Sigmoid colon (tissue), 7 donors: ENCODE results near the gene PSEN1. TPM values are rescaled to one million over a fixed set of nuclear protein-coding genes. Genes with fewer than 3 reads are reported as not detected.
"Not testable (repeated sequence)": the region's sequence is repeated elsewhere in the genome, so short reads cannot be mapped to it uniquely, and the experiment has no call there.

ENCODE experiments used
- DNase-seq: peaks from one replicate; pipeline ENCODE4 v3.0.0-alpha.2; 2019
- H3K27ac ChIP-seq, 4 donors: fragments of 200-600 bp; sonication (generic); one replicate each; pipeline ENCODE4 v1.5.1; 2016 to 2019; ENCODE audit warnings: mild to moderate bottlenecking in 1 of 4
- H3K27me3 ChIP-seq, 3 donors: fragments of 200-600 bp; sonication (generic); one replicate each; pipeline ENCODE4 v1.5.1; 2019; ENCODE audit warnings: mild to moderate bottlenecking in 1 of 3
- H3K36me3 ChIP-seq, 4 donors: fragments of 200-600 bp; sonication (generic); one replicate each; pipeline ENCODE4 v1.5.1; 2016 to 2019
- H3K4me1 ChIP-seq, 4 donors: fragments of 200-600 bp; sonication (generic); one replicate each; pipeline ENCODE4 v1.5.1; 2017 to 2019
- H3K4me3 ChIP-seq, 4 donors: fragments of 200-600 bp; sonication (generic); one replicate each; pipeline ENCODE4 v1.5.1; 2017 to 2019; ENCODE audit warnings: mild to moderate bottlenecking in 2 of 4, moderate library complexity in 1 of 4
- H3K9me3 ChIP-seq, 4 donors: fragments of 200-600 bp in 3 of 4; sonication (generic) in 3 of 4; one replicate each; pipeline versions ENCODE4 v1.5.1 to v1.6.1; 2013 to 2019
- CTCF ChIP-seq, 4 experiments: fragments of 450-650 bp in 3 of 4; fragments of 200-600 bp in 1 of 4; IDR thresholded peaks; one replicate each; pipeline ENCODE4 v1.5.1; 2016 to 2019; ENCODE audit warnings: antibody characterized with exemption in 4 of 4, mild to moderate bottlenecking in 3 of 4, moderate library complexity in 2 of 4
- EP300 ChIP-seq, 4 donors: sonication (generic); formaldehyde crosslinking; IDR thresholded peaks; one replicate each; pipeline ENCODE4 v1.6.1; 2017; ENCODE audit warnings: antibody characterized with exemption in 4 of 4
- POLR2A ChIP-seq, 2 donors: fragments of 450-650 bp; IDR thresholded peaks; one replicate each; pipeline ENCODE4 v1.6.1; 2016; ENCODE audit warnings: antibody characterized with exemption in 2 of 2, mild to moderate bottlenecking in 2 of 2, moderate library complexity in 2 of 2
- POLR2AphosphoS5 ChIP-seq, 4 donors: sonication (generic); formaldehyde crosslinking; IDR thresholded peaks; one replicate each; pipeline ENCODE4 v1.6.1; 2017; ENCODE audit warnings: antibody characterized with exemption in 4 of 4
- WGBS, 2 donors: extraction: QIAGEN DNeasy Blood & Tissue Kit; methylation state at CpG; one replicate each; pipeline ENCODE4 v1.1.7; 2013; 5-methylcytosine and 5-hydroxymethylcytosine counted together
- intact Hi-C: fragments of 100-400 bp; cut with DNase I; formaldehyde crosslinking; loops from one replicate; pipeline ENCODE4 v1.15.1; 2023
- polyA plus RNA-seq, 3 donors: library from polyadenylated mRNA; stranded (reverse); fragments of 200-250 nt; gene quantifications; one replicate each; pipeline ENCODE4 v1.2.3, GENCODE V29; 2013
- total RNA-seq, 4 donors: library from RNA; depleted of rRNA; stranded (reverse); fragments of >200 nt; gene quantifications; one replicate each; pipeline ENCODE4 v1.1.0, GENCODE V29; 2016
- donor health status: healthy with polysubstance abuse.
- donor health status: Bipolar disorder and iron deficiency.
- donor health status: healthy.

Gene PSEN1
- total and polyA plus RNA-seq, 7 donors = 11.4 to 53.5 (median 46.0) TPM

GRCh38 chr14:73172500-73172899, 36.2 kb downstream of the PSEN1 start:
- peaks cover 27 to 88% (median 39%) of the 10 kb centered on the region in 4 donors for H3K36me3 ChIP-seq
- intact Hi-C loops = no loop called here
- TF ChIP-seq POLR2A (IDR thresholded peaks at IDR 0.05) (no peak), CTCF (IDR thresholded peaks at IDR 0.05) (no peak), POLR2AphosphoS5 (IDR thresholded peaks at IDR 0.05) (no peak), EP300 (IDR thresholded peaks at IDR 0.05) (no peak)

GRCh38 chr14:73173092-73173735, 36.9 kb downstream of the PSEN1 start:
- no peak for DNase-seq
- Histone ChIP-seq H3K36me3 (peaks cover 27 to 81% (median 38%) of the 10 kb centered on the region in 4 donors), H3K27me3 (no peaks in the 10 kb centered on the region), H3K4me3 (no peak overlapping the region), H3K4me1 (no peaks in the 10 kb centered on the region), H3K9me3 (no peaks in the 10 kb centered on the region), H3K27ac (no peak overlapping the region)
- TF ChIP-seq POLR2A (IDR thresholded peaks at IDR 0.05) (no peak), POLR2AphosphoS5 (IDR thresholded peaks at IDR 0.05) (no peak), CTCF (IDR thresholded peaks at IDR 0.05) (peak in 2 of 4 experiments; percentile 12 to 36), EP300 (IDR thresholded peaks at IDR 0.05) (no peak)
- intact Hi-C loops = no loop called here
- 64 to 65% methylated on average over 3 of the region's 3 CpGs for WGBS, 2 donors

More at GRCh38 chr14:73172500-73172899, 36.2 kb downstream of the PSEN1 start:
- DNase-seq = no peak
- WGBS, 2 donors = 96% methylated on average over 3 of the region's 3 CpGs
- Histone ChIP-seq H3K4me3 (no peak overlapping the region), H3K4me1 (no peaks in the 10 kb centered on the region), H3K9me3 (no peaks in the 10 kb centered on the region), H3K27ac (no peak overlapping the region), H3K27me3 (no peaks in the 10 kb centered on the region)

- Histone ChIP-seq H3K36me3 (peaks cover 12 to 71% (median 20%) of the 10 kb centered on the region in 4 donors), H3K4me1 (no peaks in the 10 kb centered on the region), H3K9me3 (no peaks in the 10 kb centered on the region), H3K4me3 (no peak overlapping the region), H3K27ac (no peak overlapping the region), H3K27me3 (no peaks in the 10 kb centered on the region)
- TF ChIP-seq POLR2A (IDR thresholded peaks at IDR 0.05) (no peak), EP300 (IDR thresholded peaks at IDR 0.05) (no peak), POLR2AphosphoS5 (IDR thresholded peaks at IDR 0.05) (no peak), CTCF (IDR thresholded peaks at IDR 0.05) (no peak)
- WGBS, 2 donors = 76 to 85% methylated on average over 3 of the region's 3 CpGs
- intact Hi-C loops = no loop called here
- no peak for DNase-seq
Observed at GRCh38 chr14:73176685-73177084, 40.4 kb downstream of the PSEN1 start.

- Histone ChIP-seq H3K27me3 (no peaks in the 10 kb centered on the region), H3K27ac (peak overlapping the region in 3 of 4 donors; percentile 15 to 69 (median 51)), H3K4me1 (no peaks in the 10 kb centered on the region), H3K4me3 (no peak overlapping the region), H3K36me3 (peaks cover 0 to 39% (median 3%) of the 10 kb centered on the region in 4 donors), H3K9me3 (no peaks in the 10 kb centered on the region)
- no peak for TF ChIP-seq POLR2A (IDR thresholded peaks at IDR 0.05)
- no peak for TF ChIP-seq CTCF (IDR thresholded peaks at IDR 0.05)
- TF ChIP-seq POLR2AphosphoS5 (IDR thresholded peaks at IDR 0.05) = no peak
- no peak for TF ChIP-seq EP300 (IDR thresholded peaks at IDR 0.05)
- no peak for DNase-seq
- intact Hi-C loops = no loop called here
Observed at GRCh38 chr14:73180385-73180805, 44.1 kb downstream of the PSEN1 start.

GRCh38 chr14:73180969-73181368, 44.7 kb downstream of the PSEN1 start:
- H3K4me1 ChIP-seq, intact Hi-C loops, DNase-seq, H3K4me3 ChIP-seq, H3K27me3 ChIP-seq, H3K9me3 ChIP-seq: not testable (repeated sequence)
- 93 to 94% methylated on average over 8 of the region's 8 CpGs for WGBS, 2 donors
- Histone ChIP-seq H3K36me3 (peaks cover 0 to 33% (median 3%) of the 10 kb centered on the region in 4 donors), H3K27ac (peak overlapping the region in 2 of 4 donors; percentile 6 to 69)
